SK-N-SH (cell line): ENCODE results near the gene SLC3A2. TPM values are rescaled to one million over a fixed set of nuclear protein-coding genes. Genes with fewer than 3 reads are reported as not detected.

Source experiments
- CTCF ChIA-PET: fragments of 300-600, 350-600 bp; formaldehyde crosslinking; extraction: SDS; loops from one replicate; lab custom pipeline; 2021; lab: Yijun Ruan, JAX
- POLR2A ChIA-PET: fragments of 350-600 bp; sonication (Branson Sonifier 250); formaldehyde crosslinking; extraction: SDS; loops from one replicate; lab custom pipeline; 2020; ENCODE audit warnings: antibody characterized with exemption, inconsistent platforms; lab: Yijun Ruan, JAX
- DNase-seq: peaks from one replicate; pipeline ENCODE4 v3.0.0; 2012
- H2AFZ ChIP-seq: fragments of 200-600 bp; sonication (generic); 2 replicates; pipeline ENCODE4 v1.8.1; 2016; ENCODE audit warnings: antibody characterized with exemption, mild to moderate bottlenecking, low read depth
- H3F3A ChIP-seq: fragments of 200-600 bp; sonication (generic); replicated peaks from 2 replicates; pipeline ENCODE3; 2016; ENCODE audit warnings: antibody characterized with exemption, mild to moderate bottlenecking; ENCODE audit not compliant: insufficient read depth
- H3K27ac ChIP-seq, 2 experiments: fragments of 200-500 bp in 1 of 2; fragments of 200-600 bp in 1 of 2; sonication (Bioruptor generic) in 1 of 2; sonication (generic), shearing (Covaris generic) in 1 of 2; 2 replicates each; pipeline versions ENCODE4 v1.5.1 to v1.6.1; 2014 to 2016; ENCODE audit warnings: low read depth in 2 of 2, inconsistent platforms in 1 of 2, low read length in 1 of 2, mild to moderate bottlenecking in 1 of 2, mixed read lengths in 1 of 2
- H3K27me3 ChIP-seq: fragments of 200-600 bp; sonication (generic), shearing (Covaris generic); 2 replicates; pipeline ENCODE4 v1.6.1; 2016; ENCODE audit warnings: mixed run types; ENCODE audit not compliant: insufficient read depth
- H3K36me3 ChIP-seq, 2 experiments: fragments of 200-500 bp in 1 of 2; fragments of 200-600 bp in 1 of 2; sonication (Bioruptor generic) in 1 of 2; sonication (generic) in 1 of 2; replicated peaks in 1 of 2; 2 replicates each; pipeline versions ENCODE3 to v1.5.1; 2014 to 2016; ENCODE audit warnings: low read length in 1 of 2, mild to moderate bottlenecking in 1 of 2; ENCODE audit not compliant: insufficient read depth in 2 of 2, control insufficient read depth in 1 of 2
- H3K4me1 ChIP-seq, 2 experiments: fragments of 200-500 bp in 1 of 2; fragments of 200-600 bp in 1 of 2; sonication (Bioruptor generic) in 1 of 2; sonication (generic), shearing (Covaris generic) in 1 of 2; 2 replicates each; pipeline versions ENCODE4 v1.5.1 to v1.6.1; 2014 to 2016; ENCODE audit warnings: low read depth in 1 of 2, low read length in 1 of 2, mixed run types in 1 of 2; ENCODE audit not compliant: insufficient read depth in 2 of 2, control insufficient read depth in 1 of 2
- H3K4me2 ChIP-seq: fragments of 200-600 bp; sonication (generic), shearing (Covaris generic); 2 replicates; pipeline ENCODE4 v1.6.1; 2017; ENCODE audit warnings: mixed run types
- H3K4me3 ChIP-seq, 2 experiments: fragments of 200-500 bp in 1 of 2; fragments of 200-600 bp in 1 of 2; sonication (Bioruptor generic) in 1 of 2; sonication (generic), shearing (Covaris generic) in 1 of 2; 2 replicates each; pipeline versions ENCODE4 v1.5.1 to v1.8.1; 2014 to 2016; ENCODE audit warnings: low read depth in 2 of 2, inconsistent platforms in 1 of 2, low read length in 1 of 2, mild to moderate bottlenecking in 1 of 2, mixed read lengths in 1 of 2, moderate library complexity in 1 of 2
- H3K79me2 ChIP-seq: fragments of 200-600 bp; sonication (generic); 2 replicates; pipeline ENCODE4 v1.8.1; 2017; ENCODE audit warnings: mild to moderate bottlenecking; ENCODE audit not compliant: insufficient read depth
- H3K9ac ChIP-seq: fragments of 200-600 bp; sonication (generic); 2 replicates; pipeline ENCODE4 v1.6.1; 2017; ENCODE audit warnings: mixed run types
- H3K9me2 ChIP-seq: fragments of 200-600 bp; sonication (generic); 2 replicates; pipeline ENCODE4 v1.6.1; 2017; ENCODE audit warnings: mixed run types
- H3K9me3 ChIP-seq: fragments of 200-600 bp; sonication (generic); 2 replicates; pipeline ENCODE4 v1.6.1; 2017; ENCODE audit warnings: mixed run types, mild to moderate bottlenecking, moderate library complexity
- H4K20me1 ChIP-seq: fragments of 200-600 bp; sonication (generic); 2 replicates; pipeline ENCODE4 v1.6.1; 2017; ENCODE audit warnings: mild to moderate bottlenecking, mixed run types; ENCODE audit not compliant: insufficient read depth
- FOSL2 ChIP-seq: IDR thresholded peaks from 2 replicates; pipeline ENCODE4 v1.4.0; 2012; ENCODE audit warnings: low read depth, mild to moderate bottlenecking, moderate library complexity, borderline replicate concordance
- FOXJ3 ChIP-seq: sonication (generic); formaldehyde crosslinking; IDR thresholded peaks from 2 replicates; pipeline ENCODE4 v1.5.1; 2020; ENCODE audit warnings: mild to moderate bottlenecking, missing genetic modification reagents
- GABPA ChIP-seq: IDR thresholded peaks from 2 replicates; pipeline ENCODE4 v1.4.0; 2012; ENCODE audit warnings: low read depth, mild to moderate bottlenecking
- GATA2 ChIP-seq: sonication (generic); formaldehyde crosslinking; IDR thresholded peaks from 2 replicates; pipeline ENCODE4 v1.5.0; 2020; ENCODE audit warnings: mild to moderate bottlenecking, missing genetic modification reagents
- JUND ChIP-seq: IDR thresholded peaks from 2 replicates; pipeline ENCODE4 v1.4.0; 2012
- MAX ChIP-seq: IDR thresholded peaks from 2 replicates; pipeline ENCODE4 v1.4.0; 2012; ENCODE audit warnings: low read depth
- MEF2A ChIP-seq: IDR thresholded peaks from 2 replicates; pipeline ENCODE4 v1.4.0; 2012; ENCODE audit warnings: low read depth, borderline replicate concordance
- MXI1 ChIP-seq: IDR thresholded peaks from 2 replicates; pipeline ENCODE4 v1.6.1; 2012; ENCODE audit warnings: mild to moderate bottlenecking, low read depth, low read length, improper control_type of control experiment
- NFIC ChIP-seq: IDR thresholded peaks from 2 replicates; pipeline ENCODE4 v1.4.0; 2012; ENCODE audit warnings: borderline replicate concordance
- NRF1 ChIP-seq: IDR thresholded peaks from 2 replicates; pipeline ENCODE4 v1.6.1; 2012; ENCODE audit warnings: low read depth, mild to moderate bottlenecking, low read length
- PBX3 ChIP-seq: IDR thresholded peaks from 2 replicates; pipeline ENCODE4; 2012
- RCOR1 ChIP-seq: fragments of 150-350 bp; IDR thresholded peaks from 2 replicates; pipeline ENCODE4 v1.6.1; 2017; ENCODE audit warnings: antibody characterized with exemption, low read length
- REST ChIP-seq: IDR thresholded peaks from 2 replicates; pipeline ENCODE4 v1.6.1; 2012; ENCODE audit warnings: mild to moderate bottlenecking, low read depth, low read length, moderate library complexity
- RFX5 ChIP-seq: IDR thresholded peaks from 2 replicates; pipeline ENCODE4 v1.6.1; 2012; ENCODE audit warnings: mild to moderate bottlenecking, improper control_type of control experiment, low read length
- RXRA ChIP-seq: IDR thresholded peaks from 2 replicates; pipeline ENCODE4 v1.4.0; 2012; ENCODE audit warnings: low read depth, mild to moderate bottlenecking, borderline replicate concordance
- SIN3A ChIP-seq: IDR thresholded peaks from 2 replicates; pipeline ENCODE4 v1.6.1; 2012; ENCODE audit warnings: low read depth, mild to moderate bottlenecking, low read length, moderate library complexity, borderline replicate concordance
- SMC3 ChIP-seq: IDR thresholded peaks from 2 replicates; pipeline ENCODE4 v1.6.1; 2012; ENCODE audit warnings: low read depth, low read length, improper control_type of control experiment
- USF1 ChIP-seq: IDR thresholded peaks from 2 replicates; pipeline ENCODE4 v1.4.0; 2012; ENCODE audit warnings: low read depth, borderline replicate concordance
- USF2 ChIP-seq: fragments of 150-350 bp; IDR thresholded peaks from 2 replicates; pipeline ENCODE4 v1.6.1; 2017; ENCODE audit warnings: antibody characterized with exemption, low read length, low read depth, borderline replicate concordance
- WGBS: methylation state at CpG from one replicate; pipeline ENCODE4 v1.1.6; 2017; ENCODE audit warnings: low lambda C conversion rate; 5-methylcytosine and 5-hydroxymethylcytosine counted together
- polyA plus RNA-seq, 3 experiments: library from polyadenylated mRNA; depleted of rRNA; stranded (reverse); fragments of >200 nt; gene quantifications; 2 replicates each; pipeline ENCODE4 v1.2.3, GENCODE V29; 2012

SLC3A2 gene
- polyA plus RNA-seq, 1 of the 3 experiments (the other 2 are of a cell fraction) = 308 TPM

GRCh38 chr11:62865635-62866034 lies 15.1 kb upstream of the SLC3A2 start:
- Histone ChIP-seq H3K4me2 (no peak overlapping the region), H3K9me2 (no peaks in the 10 kb centered on the region), H3K4me3 (no peak overlapping the region), H3K79me2 (peaks cover 36% of the 10 kb centered on the region), H3F3A (peaks cover 7% of the 10 kb centered on the region), H3K27ac (no peak overlapping the region), H3K4me1 (peaks cover 2 to 6% of the 10 kb centered on the region in 2 experiments; a peak in 2 of 4 replicates), H3K36me3 (no peaks in the 10 kb centered on the region), H3K27me3 (no peaks in the 10 kb centered on the region), H3K9me3 (no peaks in the 10 kb centered on the region), H4K20me1 (no peaks in the 10 kb centered on the region), H3K9ac (no peak overlapping the region), H2AFZ (no peak overlapping the region)
- ChIA-PET CTCF (interaction anchor here (1.9 to 6.9 kb wide), 2 partner anchors 15 to 77 kb away, joined by 6 to 74 read pairs; partner anchors contain the start of genes SLC3A2 and TMEM179B), POLR2A (interaction anchor here (0.7 to 1.9 kb wide), 2 partner anchors 12 to 25 kb away, joined by 3 to 6 read pairs; no protein-coding TSS in a partner anchor)
- no peak for TF ChIP-seq MXI1
- TF ChIP-seq FOXJ3 (CRISPR knock-in tag) = no peak
- no peak for TF ChIP-seq RCOR1
- TF ChIP-seq USF2 = no peak
- TF ChIP-seq SIN3A = no peak
- no peak for TF ChIP-seq REST
- TF ChIP-seq FOSL2 = no peak
- no peak for TF ChIP-seq MEF2A
- no peak for TF ChIP-seq MAX
- no peak for TF ChIP-seq NRF1
- no peak for TF ChIP-seq GABPA
- TF ChIP-seq JUND = no peak
- no peak for TF ChIP-seq GATA2 (CRISPR knock-in tag)
- no peak for TF ChIP-seq PBX3
- TF ChIP-seq USF1 = no peak
- no peak for TF ChIP-seq RFX5
- TF ChIP-seq NFIC = no peak
- no peak for TF ChIP-seq RXRA
- TF ChIP-seq SMC3 = no peak
- DNase-seq = no peak
- 92% methylated on average over 6 of the region's 6 CpGs for WGBS
